DMS153 (cell line): Measurements from ENCODE around the gene ACER3.
"Not testable (repeated sequence)": the region's sequence is repeated elsewhere in the genome, so short reads cannot be mapped to it uniquely, and the experiment has no call there.

Source experiments
- DNase-seq: peaks from one replicate; lab custom pipeline; 2025; lab: John Stamatoyannopoulos, UW

ACER3 gene

DNA sequence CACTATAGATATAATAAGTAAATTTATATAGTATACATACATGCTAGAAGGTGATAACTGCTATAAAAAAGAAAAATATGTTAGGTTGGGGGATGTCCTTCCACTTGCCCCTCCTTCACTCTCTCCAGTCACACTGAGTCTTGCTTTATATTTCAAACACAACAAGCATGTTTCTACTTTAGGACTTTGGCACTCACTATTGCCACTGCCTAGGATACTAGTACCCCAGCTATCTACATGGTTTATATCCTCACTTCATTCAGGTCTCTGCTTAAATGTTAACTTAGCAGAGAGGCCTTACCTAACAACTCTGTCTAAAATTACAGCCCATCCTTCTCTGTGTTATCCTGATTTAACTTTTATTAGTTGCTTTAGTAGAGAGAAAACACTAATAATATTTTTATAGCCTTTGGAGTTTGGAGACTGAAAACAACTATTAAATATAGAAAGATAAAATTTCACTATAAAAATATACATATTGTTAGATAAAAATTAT lies 134.4 kb downstream of the ACER3 start:
- DNase-seq = no peak

DNA sequence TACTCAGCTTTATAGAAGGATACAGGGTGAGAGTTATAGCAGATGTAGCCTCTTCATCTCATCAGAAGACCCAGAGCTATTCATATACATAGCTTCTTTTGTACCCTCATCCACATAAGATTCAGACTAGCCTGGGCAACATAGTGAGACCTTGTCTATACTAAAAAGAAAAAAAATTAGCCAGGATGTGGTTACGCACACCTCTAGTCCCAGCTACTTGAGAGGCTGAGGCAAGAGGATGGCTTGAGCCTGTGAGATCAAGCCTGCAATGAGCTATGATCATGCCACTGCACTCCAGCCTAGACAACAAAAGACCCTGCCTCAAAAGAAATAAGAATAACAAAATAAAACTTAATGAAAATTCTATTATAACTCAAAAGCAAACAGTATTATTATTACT lies 136.8 kb downstream of the ACER3 start:
- no peak for DNase-seq

GRCh38 chr11:76999597-76999996 lies 138.9 kb downstream of the ACER3 start:
- no peak for DNase-seq

GRCh38 chr11:77001613-77002012 lies 140.9 kb downstream of the ACER3 start:
- no peak for DNase-seq

DNA sequence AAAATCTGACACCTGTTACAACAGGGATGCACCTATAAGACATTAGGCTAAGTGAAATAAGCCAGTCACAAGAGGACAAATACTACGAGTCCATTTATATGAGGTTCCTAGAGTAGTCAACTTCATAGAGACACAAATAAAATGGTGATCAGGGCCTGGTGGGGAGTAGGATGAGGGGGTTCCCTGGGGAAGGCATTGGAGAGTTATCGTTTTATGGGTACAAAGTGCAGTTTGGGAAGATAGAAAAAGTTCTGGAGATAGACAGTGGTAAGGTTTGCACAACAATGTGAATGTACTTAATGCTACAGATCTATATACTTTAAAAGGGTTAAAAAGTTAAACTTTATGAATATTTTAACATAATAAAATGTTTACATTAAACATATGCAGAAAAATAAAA lies 142.1 kb downstream of the ACER3 start:
- DNase-seq = no peak

GRCh38 chr11:77003963-77004362 lies 143.2 kb downstream of the ACER3 start:
- no peak for DNase-seq

- no peak for DNase-seq
These were observed 148.9 kb downstream of the ACER3 start for GRCh38 chr11:77009533-77010160.

GRCh38 chr11:77014669-77015068 lies 154.0 kb downstream of the ACER3 start:
- no peak for DNase-seq

- DNase-seq = not testable (repeated sequence)
These were observed 157.7 kb downstream of the ACER3 start for GRCh38 chr11:77018396-77018924.

GRCh38 chr11:77019976-77020595 lies 159.4 kb downstream of the ACER3 start:
- no peak for DNase-seq

DNA sequence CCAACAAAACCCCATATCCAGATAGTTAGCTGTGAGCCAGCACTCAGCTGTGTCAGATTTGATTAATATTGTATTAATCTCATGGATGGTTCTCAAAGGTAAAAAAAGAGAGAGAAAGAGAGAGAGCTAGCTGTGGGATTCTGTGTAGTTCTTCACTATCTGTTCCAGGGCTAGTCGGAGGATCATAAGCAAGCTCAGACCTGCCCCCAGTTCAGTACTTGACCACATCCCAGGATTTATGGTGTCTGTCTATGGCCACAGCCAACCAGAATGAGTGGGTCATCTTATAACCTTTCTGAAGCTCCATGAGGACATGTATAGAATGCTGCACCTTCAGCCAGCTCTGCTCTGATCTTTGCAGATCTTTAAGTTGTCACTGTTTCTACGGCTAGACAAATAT lies 160.0 kb downstream of the ACER3 start:
- no peak for DNase-seq

DNA sequence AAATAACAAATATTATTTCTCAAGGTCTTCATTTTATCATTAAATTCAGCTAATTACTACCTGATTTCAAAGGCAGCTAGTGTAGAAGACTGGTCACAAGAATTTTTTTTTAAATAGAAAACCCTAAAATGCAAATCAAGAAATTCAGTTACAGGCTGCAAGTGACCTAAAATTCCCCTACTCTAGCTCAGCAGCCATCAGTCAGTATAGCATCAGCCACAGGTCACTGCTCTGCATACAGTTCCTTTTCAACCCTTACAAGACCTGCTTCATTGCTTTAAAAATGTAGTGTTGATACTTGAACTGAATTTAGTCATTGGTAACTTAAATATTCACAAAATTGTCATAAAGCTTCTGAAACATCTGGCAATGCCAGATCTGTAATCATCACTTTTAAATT lies 164.0 kb downstream of the ACER3 start:
- no peak for DNase-seq

DNA sequence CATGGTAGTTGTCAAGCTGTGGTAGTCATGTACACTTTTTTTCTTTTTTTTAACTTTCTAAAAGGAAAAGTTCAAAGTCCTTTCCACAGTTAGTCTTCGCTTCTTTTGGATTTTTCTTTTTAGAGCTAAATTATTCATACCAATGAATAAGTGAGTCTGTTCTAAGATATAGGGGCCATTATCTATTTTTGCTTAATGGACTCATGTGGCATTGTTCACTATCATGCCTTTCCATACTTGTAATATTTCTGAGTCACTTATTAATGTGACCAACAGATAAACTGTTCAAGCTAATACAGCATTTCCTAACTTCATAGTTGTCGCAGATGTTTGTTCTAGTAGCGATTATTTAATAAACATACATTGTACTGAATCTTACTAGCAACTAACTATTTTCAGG lies 165.5 kb downstream of the ACER3 start:
- DNase-seq = no peak

DNA sequence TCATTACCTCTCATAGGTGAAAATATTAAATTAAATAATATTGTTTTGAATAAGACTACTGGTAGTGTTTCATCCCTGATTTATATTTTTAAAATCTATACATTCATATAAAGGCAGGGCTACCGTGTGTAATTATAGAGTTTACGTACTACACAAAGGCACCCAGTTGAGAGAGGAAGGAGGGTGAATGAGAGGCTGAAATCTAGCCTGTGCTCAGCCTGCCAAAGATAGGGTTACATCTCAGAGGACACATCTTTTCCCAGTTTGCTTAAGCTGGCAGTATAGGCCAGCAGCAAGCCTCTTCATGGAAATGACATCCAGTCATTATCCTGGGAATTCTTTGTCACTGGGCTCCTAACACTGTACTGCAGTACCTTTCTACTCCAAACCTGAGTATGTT lies 166.0 kb downstream of the ACER3 start:
- DNase-seq = no peak

GRCh38 chr11:77027275-77027674 lies 166.6 kb downstream of the ACER3 start:
- DNase-seq = no peak

DNA sequence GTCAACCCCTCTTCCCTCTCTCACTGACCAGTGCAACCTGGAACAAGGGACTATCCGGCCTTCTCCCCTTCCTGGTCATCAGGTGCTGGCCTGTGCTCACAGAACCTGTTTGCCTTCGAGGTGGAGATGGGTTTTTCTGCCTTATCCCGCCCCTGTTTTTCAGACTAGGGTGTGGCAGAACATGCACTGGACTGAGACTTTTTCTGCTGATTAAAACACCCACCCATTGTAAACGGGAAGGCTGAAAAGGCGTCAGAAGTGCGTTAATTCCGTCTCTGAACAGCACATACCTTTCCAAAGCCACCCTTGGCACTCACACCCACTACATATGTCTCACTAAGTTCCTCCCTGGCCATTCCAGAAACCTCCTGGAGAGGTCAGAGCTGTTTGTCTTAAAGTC lies 169.1 kb downstream of the ACER3 start:
- no peak for DNase-seq

DNA sequence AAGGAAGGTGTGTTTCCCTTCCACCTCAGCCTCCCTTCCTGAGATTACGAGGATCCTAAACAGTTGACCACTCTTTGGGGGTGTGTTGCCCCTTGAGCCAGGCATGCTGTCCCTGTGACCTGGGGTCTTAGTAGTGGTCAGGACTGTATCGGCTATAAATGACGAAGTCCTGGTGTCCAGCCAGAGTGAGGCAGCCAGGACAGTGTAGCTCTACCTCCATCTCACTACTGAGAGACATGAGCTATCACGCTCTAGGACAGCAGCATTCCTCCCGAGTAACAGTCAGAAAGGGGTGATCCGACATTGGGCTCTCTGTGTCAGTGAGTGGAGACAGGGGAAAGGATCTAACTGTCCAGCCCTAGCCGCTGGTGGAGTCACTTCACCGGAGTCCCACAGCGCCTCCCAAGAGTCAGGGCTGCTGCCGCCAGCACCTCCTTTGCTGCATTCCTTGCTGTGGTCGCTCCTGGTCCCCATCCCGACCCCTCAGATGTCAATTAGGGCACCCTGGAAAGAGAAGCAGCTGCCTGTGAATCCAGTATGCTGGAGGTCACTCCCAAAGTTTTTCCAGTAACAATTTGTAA lies 170.2 kb downstream of the ACER3 start:
- no peak for DNase-seq

DNA sequence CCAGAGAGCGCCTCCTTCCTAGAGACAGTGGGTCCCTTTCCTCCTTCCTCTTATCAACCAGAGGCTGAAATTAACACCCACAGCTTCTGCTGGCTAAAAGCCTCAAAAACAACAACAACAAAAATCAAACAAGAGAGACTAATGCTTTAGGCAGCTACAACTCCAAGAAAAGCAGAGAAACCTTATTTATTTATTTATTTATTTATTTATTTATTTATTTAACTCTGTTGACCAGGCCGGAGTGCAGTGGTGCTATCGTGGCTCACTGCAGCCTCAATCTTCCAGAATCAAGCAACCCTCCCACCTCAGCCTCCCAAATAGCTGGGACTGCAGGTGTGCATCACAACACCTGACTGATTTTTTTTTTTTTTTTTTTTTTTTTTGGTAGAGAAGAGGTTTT lies 170.9 kb downstream of the ACER3 start:
- no peak for DNase-seq

DNA sequence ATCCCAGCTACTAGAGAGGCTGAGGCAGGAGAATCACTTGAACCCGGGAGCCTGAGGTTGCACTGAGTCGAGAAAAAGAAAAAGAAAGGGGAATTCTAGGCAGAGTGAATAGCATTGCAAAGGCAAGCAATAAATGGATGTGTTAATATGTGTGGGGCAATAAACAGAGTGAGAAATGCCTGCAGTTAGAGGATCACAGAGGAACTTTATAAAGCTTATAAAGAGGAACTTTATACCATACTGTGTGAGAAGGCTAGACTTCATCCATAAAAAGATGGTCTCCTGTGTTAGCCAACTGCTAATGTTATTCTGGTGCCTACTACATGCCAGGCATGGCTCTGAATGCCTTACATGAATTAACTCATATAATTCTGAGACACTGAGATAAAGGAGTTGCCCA lies 174.3 kb downstream of the ACER3 start:
- DNase-seq = no peak

DNA sequence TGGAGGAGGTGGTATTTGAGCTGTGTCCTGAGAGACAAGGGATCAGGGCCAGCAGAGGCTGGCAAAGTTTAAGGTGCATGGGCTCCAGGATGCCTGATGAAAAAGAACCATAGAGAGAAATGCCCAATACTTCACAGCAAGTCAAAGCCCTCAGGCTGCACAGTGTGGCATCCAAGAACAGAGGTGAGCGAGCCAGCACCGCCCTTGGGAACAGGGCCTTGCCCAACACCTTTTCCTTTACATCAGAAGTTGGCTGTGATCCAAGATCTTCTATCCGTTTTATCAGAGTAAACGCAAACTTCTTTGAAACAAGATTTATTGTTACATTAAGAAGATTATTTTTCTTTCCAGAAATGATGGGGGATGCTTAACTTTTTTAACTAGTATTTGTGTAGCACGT lies 174.9 kb downstream of the ACER3 start:
- no peak for DNase-seq

GRCh38 chr11:77036398-77036797 lies 175.7 kb downstream of the ACER3 start:
- no peak for DNase-seq

- DNase-seq = no peak
These were observed 176.3 kb downstream of the ACER3 start for GRCh38 chr11:77037057-77037456.

GRCh38 chr11:77038029-77038824 lies 177.5 kb downstream of the ACER3 start:
- no peak for DNase-seq
